Muscle layer of duodenum (tissue), 2 donors: ENCODE data around the gene FAM184B.

Experiments
- H3K27ac ChIP-seq: one replicate; pipeline ENCODE4 v1.7.0; 2013; ENCODE audit warnings: mild to moderate bottlenecking, low read length
- H3K27me3 ChIP-seq: one replicate; pipeline ENCODE4 v1.7.0; 2013; ENCODE audit warnings: low read depth, mild to moderate bottlenecking, control low read depth, low read length
- H3K36me3 ChIP-seq, 2 donors: one replicate each; pipeline ENCODE4 v1.7.0; 2013; ENCODE audit warnings: low read length in 2 of 2, control low read depth in 1 of 2, mild to moderate bottlenecking in 1 of 2; ENCODE audit not compliant: insufficient read depth in 2 of 2, control insufficient read depth in 1 of 2
- H3K4me1 ChIP-seq, 2 donors: one replicate each; pipeline ENCODE4 v1.7.0; 2013; ENCODE audit warnings: low read length in 2 of 2, mild to moderate bottlenecking in 2 of 2, control low read depth in 1 of 2, moderate library complexity in 1 of 2; ENCODE audit not compliant: insufficient read depth in 2 of 2, control insufficient read depth in 1 of 2
- H3K4me3 ChIP-seq, 2 donors: one replicate each; pipeline ENCODE4 v1.7.0; 2013; ENCODE audit warnings: low read length in 2 of 2, low read depth in 1 of 2, mild to moderate bottlenecking in 1 of 2
- H3K9me3 ChIP-seq, 2 donors: one replicate each; pipeline ENCODE4 v1.7.0; 2013; ENCODE audit warnings: low read length in 2 of 2, control low read depth in 1 of 2, mild to moderate bottlenecking in 1 of 2; ENCODE audit not compliant: control insufficient read depth in 1 of 2
- donor health status: healthy.

The FAM184B gene

DNA sequence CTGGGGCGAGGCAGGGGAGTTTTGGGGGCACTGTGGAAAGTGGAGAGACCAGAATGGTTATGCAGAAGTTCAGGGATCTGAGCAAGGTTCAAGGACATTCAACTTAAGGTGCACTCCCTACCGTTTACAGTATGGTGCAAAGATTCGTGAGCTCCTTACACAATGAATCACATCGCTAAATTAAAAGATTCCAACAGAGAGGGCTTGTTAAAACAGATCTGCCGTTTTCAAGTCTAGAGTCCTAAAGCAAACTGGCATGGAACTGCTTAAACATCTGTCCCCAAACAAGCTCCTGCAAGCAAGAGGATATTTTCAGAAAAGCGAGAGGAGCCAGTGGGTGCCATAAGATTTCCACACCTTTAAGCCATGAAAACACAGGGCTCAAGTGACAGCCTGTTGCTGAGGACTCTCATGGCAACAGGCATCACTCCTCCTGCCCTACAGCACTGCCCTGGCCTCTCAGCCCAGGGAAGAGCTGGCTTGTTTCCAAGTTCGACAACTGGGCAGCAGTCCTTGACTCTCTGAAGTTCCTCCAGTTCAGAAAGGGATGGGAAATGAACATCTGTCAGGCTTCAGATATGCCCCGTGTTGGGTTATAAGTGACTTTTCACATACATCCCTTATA, 10.0 kb downstream of the FAM184B start:
- no peak overlapping the region for H3K27ac ChIP-seq
- H3K36me3 ChIP-seq: no peaks in the 10 kb centered on the region
- no peak overlapping the region for H3K4me3 ChIP-seq
- no peaks in the 10 kb centered on the region for H3K27me3 ChIP-seq
- no peaks in the 10 kb centered on the region for H3K4me1 ChIP-seq
- H3K9me3 ChIP-seq: no peaks in the 10 kb centered on the region

DNA sequence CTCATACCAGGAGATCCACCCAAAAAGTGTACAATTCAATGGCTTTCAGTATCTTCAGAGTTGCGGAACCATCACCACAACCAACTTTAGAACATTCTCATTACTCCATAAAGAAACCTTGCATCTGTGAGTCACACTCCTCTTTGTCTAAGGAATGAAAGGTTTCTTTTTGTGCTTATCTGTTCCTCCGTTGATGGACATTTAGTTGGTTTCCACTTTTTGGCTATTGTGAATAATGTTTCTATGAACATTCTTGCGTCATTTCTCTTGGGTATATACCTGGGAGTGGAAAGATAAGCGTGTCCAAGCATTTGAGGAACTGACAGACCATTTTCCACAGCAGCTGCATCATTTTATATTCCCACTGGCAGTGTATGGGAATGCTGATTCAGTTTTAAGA, 10.6 kb downstream of the FAM184B start:
- H3K27ac ChIP-seq: no peak overlapping the region
- H3K4me3 ChIP-seq: no peak overlapping the region
- no peaks in the 10 kb centered on the region for H3K36me3 ChIP-seq
- H3K4me1 ChIP-seq: no peaks in the 10 kb centered on the region
- no peaks in the 10 kb centered on the region for H3K9me3 ChIP-seq
- no peaks in the 10 kb centered on the region for H3K27me3 ChIP-seq

DNA sequence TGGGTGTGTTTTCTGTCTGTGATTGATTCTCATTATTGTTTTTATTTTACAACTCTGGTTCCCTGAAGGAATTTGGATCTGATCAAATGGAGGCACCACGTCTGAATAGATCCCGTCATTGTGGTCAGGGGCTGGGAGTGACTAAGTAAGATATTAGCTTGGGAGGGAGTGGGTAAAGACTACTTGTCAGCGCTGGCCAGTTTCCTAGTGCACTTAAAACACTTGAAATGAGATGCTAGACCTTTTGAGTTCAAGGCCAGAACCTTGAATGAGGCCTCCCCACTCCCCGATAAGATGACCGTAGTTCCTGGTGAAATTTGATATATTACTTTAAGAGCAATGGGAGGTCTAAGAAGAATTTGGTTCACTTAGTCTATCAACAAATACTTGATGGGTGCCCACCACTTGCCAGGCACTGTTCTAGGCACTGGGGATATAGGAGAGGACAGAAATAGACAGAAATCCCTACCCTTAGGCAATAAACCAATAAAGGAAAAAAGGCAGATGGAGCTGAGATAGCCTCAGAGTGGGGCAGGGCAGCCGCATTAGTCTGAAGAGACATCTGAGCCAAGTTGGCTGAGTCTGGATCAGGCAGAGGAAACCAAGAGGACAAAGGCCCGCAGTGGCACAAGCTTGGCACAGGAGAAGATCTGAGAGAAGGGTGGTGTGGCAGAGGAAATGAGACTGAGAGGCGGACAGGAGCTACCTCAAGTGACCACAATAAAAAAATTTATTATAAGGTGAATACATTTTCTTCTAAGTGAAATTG, 11.8 kb downstream of the FAM184B start:
- Histone ChIP-seq H3K4me1 (no peaks in the 10 kb centered on the region), H3K27me3 (no peaks in the 10 kb centered on the region), H3K4me3 (no peak overlapping the region), H3K27ac (no peak overlapping the region), H3K36me3 (no peaks in the 10 kb centered on the region), H3K9me3 (no peaks in the 10 kb centered on the region)

DNA sequence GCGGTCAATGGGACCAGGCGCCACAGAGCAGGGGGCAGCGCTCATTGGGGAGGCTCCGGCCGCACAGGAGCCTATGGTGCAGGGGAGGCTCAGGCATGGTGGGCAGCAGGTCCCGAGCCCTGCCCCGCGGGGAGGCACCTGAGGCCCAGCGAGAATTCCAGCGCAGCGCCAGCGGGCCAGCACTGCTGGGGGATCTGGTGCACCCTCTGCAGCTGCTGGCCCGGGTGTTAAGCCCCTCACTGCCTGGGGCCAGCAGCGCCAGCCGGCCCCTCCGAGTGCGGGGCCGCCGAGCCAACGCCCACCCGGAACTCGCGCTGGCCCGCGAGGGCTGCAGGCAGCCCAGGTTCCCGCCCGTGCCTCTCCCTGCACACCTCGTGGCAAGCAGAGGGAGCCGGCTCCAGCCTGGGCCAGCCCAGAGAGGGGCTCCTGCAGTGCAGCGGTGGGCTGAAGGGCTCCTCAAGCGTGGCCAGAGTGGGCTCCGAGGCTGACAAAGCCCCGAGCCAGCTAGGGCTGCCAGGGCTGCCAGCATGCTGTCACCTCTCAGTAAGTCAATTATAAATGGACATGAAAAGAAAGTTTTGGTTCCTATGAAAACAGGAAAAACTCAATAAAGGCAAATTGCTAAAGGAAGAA, 14.5 kb downstream of the FAM184B start:
- Histone ChIP-seq H3K4me3 (no peak overlapping the region), H3K9me3 (no peaks in the 10 kb centered on the region), H3K27me3 (no peaks in the 10 kb centered on the region), H3K36me3 (no peaks in the 10 kb centered on the region), H3K27ac (no peak overlapping the region), H3K4me1 (no peaks in the 10 kb centered on the region)

DNA sequence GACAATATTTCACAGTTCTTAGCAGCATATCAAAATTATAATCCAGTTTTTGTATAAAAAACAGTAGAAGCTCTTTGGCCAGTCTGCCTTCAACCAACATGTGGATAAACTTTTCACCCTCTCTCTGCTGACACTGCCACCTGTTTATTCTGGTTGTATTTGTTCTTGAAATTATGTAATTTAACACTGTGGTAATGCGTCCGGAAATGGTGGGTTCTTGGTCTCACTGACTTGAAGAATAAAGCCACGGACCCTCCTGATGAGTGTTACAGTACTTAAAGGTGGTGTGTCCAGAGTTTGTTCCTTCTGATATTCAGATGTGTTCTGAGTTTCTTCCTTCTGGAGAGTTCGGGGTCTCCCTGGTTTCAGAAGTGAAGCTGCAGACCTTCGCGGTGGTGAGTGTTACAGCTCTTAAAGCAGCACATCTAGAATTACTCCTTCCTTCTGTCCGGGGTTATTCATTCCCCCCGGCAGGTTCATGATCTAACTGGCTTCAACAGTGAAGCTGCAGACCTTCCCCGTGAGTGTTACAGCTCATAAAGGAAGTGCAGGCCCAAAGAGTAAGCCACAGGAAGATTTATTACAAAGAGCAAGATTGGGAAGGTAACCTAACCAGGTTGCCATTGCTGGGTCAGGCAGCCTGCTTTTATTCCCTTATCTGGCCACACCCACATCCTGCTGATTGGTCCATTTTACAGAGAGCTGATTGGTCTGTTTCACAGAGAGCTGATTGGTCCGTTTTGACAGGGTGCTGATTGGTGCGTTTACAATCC, 15.7 kb downstream of the FAM184B start:
- Histone ChIP-seq H3K4me3 (no peak overlapping the region), H3K9me3 (no peaks in the 10 kb centered on the region), H3K4me1 (no peaks in the 10 kb centered on the region), H3K27me3 (no peaks in the 10 kb centered on the region), H3K36me3 (no peaks in the 10 kb centered on the region), H3K27ac (no peak overlapping the region)

DNA sequence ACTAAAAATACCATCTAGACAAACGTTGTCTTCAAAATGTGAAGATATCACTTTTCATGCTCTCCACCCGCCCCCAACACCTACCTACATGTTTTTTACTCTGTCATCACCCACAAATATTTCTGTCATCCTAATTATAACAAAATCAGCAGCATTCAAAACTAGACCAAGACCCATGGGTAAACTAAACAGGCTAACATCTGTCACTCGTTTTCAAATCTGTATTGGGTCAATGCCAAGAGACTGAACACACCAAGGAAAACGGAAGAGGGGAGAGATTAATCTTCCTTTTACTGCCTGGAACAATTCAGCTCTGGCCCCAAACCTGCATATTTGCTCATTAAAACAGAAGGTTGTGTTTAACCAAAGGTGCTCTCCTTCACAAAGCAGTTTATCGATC, 17.5 kb downstream of the FAM184B start:
- Histone ChIP-seq H3K9me3 (no peaks in the 10 kb centered on the region), H3K27ac (no peak overlapping the region), H3K36me3 (no peaks in the 10 kb centered on the region), H3K4me3 (no peak overlapping the region), H3K4me1 (no peaks in the 10 kb centered on the region), H3K27me3 (no peaks in the 10 kb centered on the region)

DNA sequence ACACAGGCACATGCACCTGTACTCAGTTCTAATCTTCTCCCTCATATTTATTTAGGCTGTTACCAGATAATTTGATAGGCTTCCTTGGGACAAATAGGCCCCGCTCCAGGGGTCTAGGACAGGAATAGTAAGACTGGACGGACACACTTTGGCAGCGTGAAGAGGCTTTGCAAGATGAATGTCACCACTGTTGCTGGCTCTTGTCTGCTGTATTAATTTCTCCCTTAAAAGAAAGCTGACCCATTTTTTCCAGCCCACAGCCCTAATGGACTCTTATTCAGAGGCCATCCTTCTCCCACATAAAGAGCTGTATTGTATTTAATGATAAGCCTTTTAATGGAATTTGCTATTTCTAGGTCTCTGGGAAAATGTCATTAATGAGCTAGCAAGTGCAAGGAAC, 18.0 kb downstream of the FAM184B start:
- Histone ChIP-seq H3K4me1 (no peaks in the 10 kb centered on the region), H3K4me3 (no peak overlapping the region), H3K27ac (no peak overlapping the region), H3K27me3 (no peaks in the 10 kb centered on the region), H3K36me3 (no peaks in the 10 kb centered on the region), H3K9me3 (no peaks in the 10 kb centered on the region)

DNA sequence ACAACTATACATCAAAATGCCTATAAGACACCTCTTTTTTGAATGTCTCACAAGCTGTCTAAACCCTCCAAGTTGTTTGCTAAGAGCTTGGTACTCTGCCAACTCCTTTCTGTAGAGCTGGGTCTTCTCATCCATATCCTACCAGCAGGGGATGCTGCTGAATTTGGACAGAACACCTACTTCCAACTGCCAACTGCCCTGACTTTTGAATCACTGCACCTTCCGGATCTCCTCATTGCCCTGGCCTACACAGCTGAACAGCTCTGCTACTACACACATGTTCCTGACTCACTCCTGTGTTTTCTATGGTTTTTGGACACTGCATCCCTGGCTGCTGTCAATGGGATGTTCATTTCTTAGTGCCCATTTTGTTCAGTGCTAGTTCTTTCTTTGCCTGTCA, 18.7 kb downstream of the FAM184B start:
- H3K9me3 ChIP-seq: no peaks in the 10 kb centered on the region
- H3K36me3 ChIP-seq: no peaks in the 10 kb centered on the region
- no peak overlapping the region for H3K27ac ChIP-seq
- H3K27me3 ChIP-seq: no peaks in the 10 kb centered on the region
- H3K4me1 ChIP-seq: no peaks in the 10 kb centered on the region
- H3K4me3 ChIP-seq: no peak overlapping the region

DNA sequence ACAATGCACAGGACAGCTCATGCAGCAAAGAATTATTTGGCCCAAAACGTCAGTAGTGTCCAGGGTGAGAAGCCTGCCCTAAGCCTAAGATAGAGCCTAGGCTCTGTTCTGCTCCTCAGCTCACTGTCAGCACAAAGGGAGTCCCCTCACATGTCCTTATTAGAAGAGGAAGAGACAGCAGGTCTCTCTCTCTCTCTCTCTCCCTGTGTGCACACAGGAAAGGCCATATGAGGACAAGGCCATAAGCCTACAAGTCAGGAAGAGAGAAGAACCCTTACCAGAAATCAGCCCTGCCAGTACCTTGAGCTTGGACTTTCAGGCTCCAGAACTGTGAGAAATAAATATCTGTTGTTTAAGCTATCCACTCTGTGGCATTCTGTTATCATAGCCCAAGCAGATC, 20.4 kb downstream of the FAM184B start:
- no peak overlapping the region for H3K4me3 ChIP-seq
- no peaks in the 10 kb centered on the region for H3K4me1 ChIP-seq
- no peak overlapping the region for H3K27ac ChIP-seq
- H3K36me3 ChIP-seq: no peaks in the 10 kb centered on the region
- H3K9me3 ChIP-seq: no peaks in the 10 kb centered on the region
- H3K27me3 ChIP-seq: no peaks in the 10 kb centered on the region

DNA sequence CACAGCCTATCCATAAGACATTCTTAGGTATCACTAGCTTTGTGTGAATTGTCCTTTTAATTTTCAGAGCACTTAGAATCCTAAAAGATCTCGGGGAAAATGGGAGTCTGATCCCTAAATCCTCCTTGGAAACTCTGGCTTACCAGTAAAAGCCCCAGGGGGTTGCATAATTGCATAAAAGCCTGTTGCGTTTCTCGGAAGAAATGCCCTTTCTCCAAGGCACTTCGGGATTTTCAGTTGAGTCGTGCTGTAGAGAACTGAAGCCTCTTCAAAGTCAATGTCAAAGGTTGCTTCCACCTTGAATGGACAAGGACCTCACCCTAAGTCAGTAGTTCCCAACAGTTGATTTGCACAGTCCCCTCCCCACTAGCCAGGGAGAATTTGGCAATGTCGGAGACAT, 20.8 kb downstream of the FAM184B start:
- no peaks in the 10 kb centered on the region for H3K4me1 ChIP-seq
- no peak overlapping the region for H3K27ac ChIP-seq
- no peak overlapping the region for H3K4me3 ChIP-seq
- H3K9me3 ChIP-seq: no peaks in the 10 kb centered on the region
- no peaks in the 10 kb centered on the region for H3K27me3 ChIP-seq
- no peaks in the 10 kb centered on the region for H3K36me3 ChIP-seq

DNA sequence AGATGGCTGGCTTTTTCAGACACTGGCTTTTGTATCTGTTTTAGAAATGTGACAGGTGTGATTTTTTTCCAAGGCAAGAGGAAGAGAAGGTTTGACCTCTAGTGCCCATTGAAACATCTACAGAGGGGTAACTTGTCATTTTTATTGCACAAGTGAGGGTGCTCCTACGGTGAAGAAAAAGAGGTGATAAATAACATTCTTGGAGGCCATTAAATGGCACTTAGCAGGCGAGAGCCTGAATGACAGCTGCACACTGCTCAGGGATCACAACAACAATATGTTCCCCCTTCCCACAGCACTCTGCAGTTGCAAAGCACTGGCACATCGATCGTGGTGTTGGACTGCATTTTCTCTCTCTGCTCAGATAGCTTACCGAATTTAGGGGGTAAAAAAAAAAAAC, 22.9 kb downstream of the FAM184B start:
- Histone ChIP-seq H3K27me3 (no peaks in the 10 kb centered on the region), H3K27ac (no peak overlapping the region), H3K4me1 (no peaks in the 10 kb centered on the region), H3K4me3 (no peak overlapping the region), H3K9me3 (no peaks in the 10 kb centered on the region), H3K36me3 (no peaks in the 10 kb centered on the region)
